ENCODE results near the gene CARD11. TPM values are rescaled to one million over a fixed set of nuclear protein-coding genes. Genes with fewer than 3 reads are reported as not detected.

The CARD11 gene
- total and polyA plus RNA-seq, 12 donors: 0.61 to 19.3 (median 2.7) TPM

DNA sequence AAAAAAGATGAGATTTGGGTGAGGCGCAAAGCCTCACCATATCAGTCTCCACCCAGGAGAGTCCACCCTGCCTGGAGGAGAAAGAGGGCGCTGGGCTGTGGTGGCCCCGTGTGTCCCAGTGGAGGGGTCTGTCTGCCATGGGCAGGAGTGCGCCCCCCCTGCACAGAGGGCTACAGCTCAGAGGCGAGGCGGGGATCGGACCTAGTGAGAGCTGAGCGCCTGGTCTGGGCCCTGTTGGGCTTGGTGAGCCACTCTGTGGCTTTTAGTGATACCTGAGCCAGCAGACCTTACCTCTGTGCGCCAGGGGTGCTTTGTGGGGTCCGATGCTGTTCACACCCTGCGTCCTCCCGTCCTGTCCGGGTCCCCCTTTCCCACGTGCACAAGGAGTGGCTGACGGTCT, 173.7 kb downstream of the CARD11 start:
- WGBS, 4 donors: 78 to 89% (median 84%) methylated on average over 3 to 15 of the region's 15 CpGs
- intact Hi-C loops (cut with DNase I): no loop called here
- Histone ChIP-seq H3K27ac (no peak overlapping the region), H3K4me1 (replicated peaks in 1 of 2) (peaks cover 0 to 3% of the 10 kb centered on the region in 2 donors), H3K27me3 (no peaks in the 10 kb centered on the region), H3K9me3 (replicated peaks in 1 of 3) (no peaks in the 10 kb centered on the region), H3K36me3 (replicated peaks in 1 of 2) (no peaks in the 10 kb centered on the region), H3K4me3 (no peak overlapping the region)
- DNase-seq: no peak
- TF ChIP-seq, protein P1, sequence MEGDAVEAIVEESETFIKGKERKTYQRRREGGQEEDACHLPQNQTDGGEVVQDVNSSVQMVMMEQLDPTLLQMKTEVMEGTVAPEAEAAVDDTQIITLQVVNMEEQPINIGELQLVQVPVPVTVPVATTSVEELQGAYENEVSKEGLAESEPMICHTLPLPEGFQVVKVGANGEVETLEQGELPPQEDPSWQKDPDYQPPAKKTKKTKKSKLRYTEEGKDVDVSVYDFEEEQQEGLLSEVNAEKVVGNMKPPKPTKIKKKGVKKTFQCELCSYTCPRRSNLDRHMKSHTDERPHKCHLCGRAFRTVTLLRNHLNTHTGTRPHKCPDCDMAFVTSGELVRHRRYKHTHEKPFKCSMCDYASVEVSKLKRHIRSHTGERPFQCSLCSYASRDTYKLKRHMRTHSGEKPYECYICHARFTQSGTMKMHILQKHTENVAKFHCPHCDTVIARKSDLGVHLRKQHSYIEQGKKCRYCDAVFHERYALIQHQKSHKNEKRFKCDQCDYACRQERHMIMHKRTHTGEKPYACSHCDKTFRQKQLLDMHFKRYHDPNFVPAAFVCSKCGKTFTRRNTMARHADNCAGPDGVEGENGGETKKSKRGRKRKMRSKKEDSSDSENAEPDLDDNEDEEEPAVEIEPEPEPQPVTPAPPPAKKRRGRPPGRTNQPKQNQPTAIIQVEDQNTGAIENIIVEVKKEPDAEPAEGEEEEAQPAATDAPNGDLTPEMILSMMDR (IDR thresholded peaks at IDR 0.05): no peak
- no peak for TF ChIP-seq POLR2A (IDR thresholded peaks at IDR 0.05)

DNA sequence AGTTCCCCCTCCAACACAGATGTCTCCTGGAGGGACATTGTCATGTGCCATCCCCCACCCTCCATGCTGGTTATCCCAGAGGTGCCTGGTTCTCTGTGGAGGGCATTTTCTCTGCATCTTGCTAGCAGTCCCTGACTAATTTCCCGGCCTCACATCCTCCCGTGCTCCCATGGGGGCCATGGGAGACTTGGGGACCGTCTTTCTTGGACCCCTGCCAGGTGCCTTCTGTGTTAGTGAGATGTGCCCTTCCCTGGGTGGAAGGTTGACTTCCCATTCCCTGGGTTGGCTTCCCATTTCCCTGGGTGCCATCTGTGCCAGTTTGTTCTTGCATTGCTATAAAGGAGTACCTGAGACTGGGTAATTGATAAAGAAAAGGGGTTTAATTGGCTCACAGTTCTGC, 177.1 kb downstream of the CARD11 start:
- no peak for DNase-seq
- no peak for TF ChIP-seq POLR2A (IDR thresholded peaks at IDR 0.05)
- TF ChIP-seq, protein P1 (IDR thresholded peaks at IDR 0.05): no peak
- 32 to 48% (median 32%) methylated on average over 3 of the region's 3 CpGs; no CpG with 5 or more reads in 1 of the 4 donors for WGBS, 4 donors
- Histone ChIP-seq H3K27me3 (no peaks in the 10 kb centered on the region), H3K27ac (no peak overlapping the region), H3K4me3 (no peak overlapping the region), H3K4me1 (replicated peaks in 1 of 2) (peaks cover 21 to 27% of the 10 kb centered on the region in 2 donors), H3K36me3 (replicated peaks in 1 of 2) (no peaks in the 10 kb centered on the region), H3K9me3 (replicated peaks in 1 of 3) (no peaks in the 10 kb centered on the region)
- intact Hi-C loops (cut with DNase I): no loop called here

DNA sequence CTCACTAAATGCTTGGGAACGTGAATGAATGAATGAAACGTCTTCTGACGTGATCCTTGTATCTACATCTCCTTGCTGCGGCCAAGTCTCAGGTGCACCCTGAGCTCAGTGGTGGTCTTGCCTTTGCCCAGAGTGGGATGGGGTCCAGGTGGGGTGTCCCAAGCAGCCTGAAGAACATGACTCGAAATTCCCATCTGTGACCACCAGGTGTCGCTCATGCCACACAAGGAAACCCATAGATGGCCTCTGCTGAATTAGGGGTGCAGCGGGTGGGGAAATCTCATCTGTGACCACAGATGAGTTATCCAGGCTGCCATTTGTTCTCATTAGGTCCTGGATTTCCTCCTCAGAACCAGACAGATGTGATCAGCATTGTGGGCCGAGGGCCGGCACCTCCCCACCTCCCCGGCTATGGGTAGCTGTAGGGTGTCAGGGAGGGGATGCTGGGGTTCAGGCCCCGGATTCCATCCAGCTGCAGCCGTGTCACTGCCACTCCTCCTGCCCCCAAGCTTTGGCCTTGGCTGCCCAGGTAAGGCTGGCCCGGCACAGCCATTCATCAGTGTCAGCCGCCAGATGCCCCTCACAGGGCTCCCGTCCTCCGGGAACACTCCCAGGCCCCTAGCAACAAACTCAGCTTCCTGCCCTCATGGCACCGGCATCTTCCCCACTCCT, 178.5 kb downstream of the CARD11 start:
- H3K4me3 ChIP-seq: no peak overlapping the region
- TF ChIP-seq POLR2A (IDR thresholded peaks at IDR 0.05): no peak
- TF ChIP-seq, protein P1 (IDR thresholded peaks at IDR 0.05): peak; percentile 78 to 94 (median 89)
- no peaks in the 10 kb centered on the region for H3K27me3 ChIP-seq
- peak overlapping the region in 1 of 5 donors; percentile 99 for H3K27ac ChIP-seq
- DNase-seq: peak; percentile 46 to 92 (median 65)
- WGBS, 4 donors: 47 to 57% (median 50%) methylated on average over 10 to 17 of the region's 17 CpGs
- no peaks in the 10 kb centered on the region for H3K9me3 ChIP-seq (replicated peaks in 1 of 3)
- intact Hi-C loops (cut with DNase I): loop anchor here in 1 of 2 donors (2.0 kb wide), 1 partner anchor 1032 kb away; no protein-coding TSS in a partner anchor
- H3K36me3 ChIP-seq (replicated peaks in 1 of 2): no peaks in the 10 kb centered on the region
- peaks cover 21 to 27% of the 10 kb centered on the region in 2 donors for H3K4me1 ChIP-seq (replicated peaks in 1 of 2)

DNA sequence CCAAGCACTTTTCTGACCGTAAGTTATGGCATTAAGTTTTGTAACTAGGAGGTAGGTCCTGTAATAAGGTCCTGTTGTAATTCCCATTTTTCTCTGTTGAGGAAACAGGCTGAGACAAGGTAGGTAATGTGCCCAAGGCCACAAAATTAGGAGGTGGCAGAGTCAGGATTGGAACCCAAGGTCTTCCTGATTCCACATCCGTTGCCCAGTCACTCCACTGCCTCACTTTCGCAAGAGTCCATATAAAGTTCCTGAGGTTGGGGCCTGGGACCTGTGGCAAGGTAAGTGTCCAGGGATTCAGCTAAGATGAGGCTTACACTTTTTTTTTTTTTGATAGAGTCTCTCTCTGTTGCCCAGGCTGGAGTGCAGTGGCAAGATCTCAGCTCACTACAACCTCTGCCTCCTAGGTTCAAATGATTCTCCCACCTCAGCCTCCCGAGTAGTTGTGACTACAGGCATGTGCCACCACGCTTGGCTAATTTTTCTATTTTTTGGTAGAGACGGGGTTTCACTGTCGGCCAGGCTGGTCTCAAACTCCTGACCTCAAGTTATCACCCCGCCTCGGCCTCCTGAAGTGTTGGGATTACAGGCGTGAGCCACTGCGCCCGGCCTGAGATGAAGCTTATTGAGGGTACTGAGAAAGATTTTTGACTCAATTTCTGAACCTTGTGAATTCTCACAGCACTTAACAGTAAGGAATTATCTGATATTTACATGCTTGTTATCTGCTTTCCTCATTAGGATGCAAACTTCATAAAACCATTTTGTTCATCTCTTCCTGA, 179.3 kb downstream of the CARD11 start:
- no peaks in the 10 kb centered on the region for H3K27me3 ChIP-seq
- H3K9me3 ChIP-seq (replicated peaks in 1 of 3): no peaks in the 10 kb centered on the region
- peaks cover 21 to 27% of the 10 kb centered on the region in 2 donors for H3K4me1 ChIP-seq (replicated peaks in 1 of 2)
- no peak for DNase-seq
- TF ChIP-seq POLR2A (IDR thresholded peaks at IDR 0.05): no peak
- TF ChIP-seq, protein P1 (IDR thresholded peaks at IDR 0.05): no peak
- H3K4me3 ChIP-seq: peak overlapping the region in 1 of 4 donors; percentile 42
- no peaks in the 10 kb centered on the region for H3K36me3 ChIP-seq (replicated peaks in 1 of 2)
- WGBS, 4 donors: 74 to 82% (median 79%) methylated on average over 12 of the region's 12 CpGs
- intact Hi-C loops (cut with DNase I): loop anchor here in 1 of 2 donors (2.0 kb wide), 1 partner anchor 1032 kb away; no protein-coding TSS in a partner anchor
- H3K27ac ChIP-seq: peak overlapping the region; percentile 92 to 99 (median 95)
